Activated T-helper 17 cell treated with anti-CD3 and anti-CD28 coated beads, Interleukin-2, amount 50 U/mL, for 72 hours (primary cell): Measurements from ENCODE around the gene CRELD2. TPM values are rescaled to one million over a fixed set of nuclear protein-coding genes. Genes with fewer than 3 reads are reported as not detected.
A peak's percentile ranks its signal among the peaks of the same experiment; 100 is the strongest.

ENCODE experiments used
- ATAC-seq: fragments of 150-1000 bp; cut with Tn5 transposase; replicated peaks from 2 replicates; pipeline ENCODE4 v1.10.0; 2021; ENCODE audit warnings: mild to moderate bottlenecking, moderate library complexity
- H3K27ac Mint-ChIP-seq: one replicate; pipeline ENCODE4 v1.8.0; 2022; ENCODE audit warnings: mixed read lengths
- H3K27me3 Mint-ChIP-seq: one replicate; pipeline ENCODE4 v1.8.0; 2022; ENCODE audit warnings: mixed read lengths
- H3K36me3 Mint-ChIP-seq: one replicate; pipeline ENCODE4 v1.8.0; 2022; ENCODE audit warnings: low read depth, mild to moderate bottlenecking, mixed read lengths
- H3K4me1 Mint-ChIP-seq: one replicate; pipeline ENCODE4 v1.8.0; 2022; ENCODE audit warnings: mixed read lengths
- H3K4me3 Mint-ChIP-seq: one replicate; pipeline ENCODE4 v1.8.0; 2022; ENCODE audit warnings: mild to moderate bottlenecking, mixed read lengths
- H3K9me3 Mint-ChIP-seq: one replicate; pipeline ENCODE4 v1.8.0; 2022; ENCODE audit warnings: mixed read lengths
- total RNA-seq, 2 donors: library from RNA; stranded (reverse); gene quantifications; one replicate each; pipeline ENCODE4 v1.2.3, GENCODE V29; 2022

CRELD2 gene
- total RNA-seq, 2 donors from 2014 or later, result 22.7 to 38.6 TPM

GRCh38 chr22:49883294-49883640, 35.2 kb upstream of the CRELD2 start:
- Mint-ChIP-seq H3K9me3 (no peaks in the 10 kb centered on the region), H3K27me3 (no peaks in the 10 kb centered on the region), H3K27ac (peak overlapping the region; percentile 58), H3K36me3 (peaks cover 58% of the 10 kb centered on the region), H3K4me1 (peaks cover 14% of the 10 kb centered on the region), H3K4me3 (no peak overlapping the region)
- no peak for ATAC-seq

- Mint-ChIP-seq H3K4me3 (no peak overlapping the region), H3K27ac (no peak overlapping the region), H3K36me3 (peaks cover 60% of the 10 kb centered on the region), H3K9me3 (no peaks in the 10 kb centered on the region), H3K27me3 (no peaks in the 10 kb centered on the region), H3K4me1 (peaks cover 14% of the 10 kb centered on the region)
- no peak for ATAC-seq
Observed at GRCh38 chr22:49884075-49884474, 34.4 kb upstream of the CRELD2 start.

GRCh38 chr22:49884503-49885260, 33.8 kb upstream of the CRELD2 start:
- no peak overlapping the region for H3K4me3 Mint-ChIP-seq
- H3K27me3 Mint-ChIP-seq, result no peaks in the 10 kb centered on the region
- H3K9me3 Mint-ChIP-seq, result no peaks in the 10 kb centered on the region
- H3K4me1 Mint-ChIP-seq, result peaks cover 14% of the 10 kb centered on the region
- peaks cover 66% of the 10 kb centered on the region for H3K36me3 Mint-ChIP-seq
- ATAC-seq, result no peak
- no peak overlapping the region for H3K27ac Mint-ChIP-seq

GRCh38 chr22:49885281-49885680, 33.2 kb upstream of the CRELD2 start:
- Mint-ChIP-seq H3K4me1 (peaks cover 9% of the 10 kb centered on the region), H3K27me3 (no peaks in the 10 kb centered on the region), H3K36me3 (peaks cover 72% of the 10 kb centered on the region), H3K27ac (no peak overlapping the region), H3K4me3 (no peak overlapping the region), H3K9me3 (no peaks in the 10 kb centered on the region)
- no peak for ATAC-seq

- Mint-ChIP-seq H3K4me3 (no peak overlapping the region), H3K9me3 (no peaks in the 10 kb centered on the region), H3K36me3 (peaks cover 78% of the 10 kb centered on the region), H3K4me1 (peaks cover 5% of the 10 kb centered on the region), H3K27me3 (no peaks in the 10 kb centered on the region), H3K27ac (no peak overlapping the region)
- ATAC-seq, result no peak
Observed at GRCh38 chr22:49885881-49886280, 32.6 kb upstream of the CRELD2 start.

GRCh38 chr22:49886346-49887063, 31.9 kb upstream of the CRELD2 start:
- Mint-ChIP-seq H3K4me1 (peaks cover 9% of the 10 kb centered on the region), H3K27me3 (no peaks in the 10 kb centered on the region), H3K9me3 (no peaks in the 10 kb centered on the region), H3K36me3 (peaks cover 85% of the 10 kb centered on the region), H3K27ac (no peak overlapping the region), H3K4me3 (no peak overlapping the region)
- ATAC-seq, result no peak

GRCh38 chr22:49887064-49887451, 31.4 kb upstream of the CRELD2 start:
- Mint-ChIP-seq H3K27me3 (no peaks in the 10 kb centered on the region), H3K4me3 (no peak overlapping the region), H3K27ac (no peak overlapping the region), H3K36me3 (peaks cover 87% of the 10 kb centered on the region), H3K4me1 (peaks cover 10% of the 10 kb centered on the region), H3K9me3 (no peaks in the 10 kb centered on the region)
- no peak for ATAC-seq

- Mint-ChIP-seq H3K36me3 (peaks cover 93% of the 10 kb centered on the region), H3K27me3 (no peaks in the 10 kb centered on the region), H3K9me3 (no peaks in the 10 kb centered on the region), H3K4me1 (peaks cover 6% of the 10 kb centered on the region), H3K4me3 (no peak overlapping the region), H3K27ac (no peak overlapping the region)
- no peak for ATAC-seq
Observed at GRCh38 chr22:49887702-49888101, 30.7 kb upstream of the CRELD2 start.

GRCh38 chr22:49889071-49889470, 29.4 kb upstream of the CRELD2 start:
- ATAC-seq, result no peak
- H3K27ac Mint-ChIP-seq, result no peak overlapping the region
- no peak overlapping the region for H3K4me3 Mint-ChIP-seq
- peaks cover 87% of the 10 kb centered on the region for H3K36me3 Mint-ChIP-seq
- peaks cover 6% of the 10 kb centered on the region for H3K4me1 Mint-ChIP-seq
- no peaks in the 10 kb centered on the region for H3K27me3 Mint-ChIP-seq
- no peaks in the 10 kb centered on the region for H3K9me3 Mint-ChIP-seq

- Mint-ChIP-seq H3K4me1 (peaks cover 9% of the 10 kb centered on the region), H3K4me3 (no peak overlapping the region), H3K27me3 (no peaks in the 10 kb centered on the region), H3K9me3 (no peaks in the 10 kb centered on the region), H3K36me3 (peaks cover 71% of the 10 kb centered on the region), H3K27ac (no peak overlapping the region)
- no peak for ATAC-seq
Observed at GRCh38 chr22:49892226-49892899, 26.1 kb upstream of the CRELD2 start.

- peaks cover 65% of the 10 kb centered on the region for H3K36me3 Mint-ChIP-seq
- no peak for ATAC-seq
- H3K4me3 Mint-ChIP-seq, result no peak overlapping the region
- H3K4me1 Mint-ChIP-seq, result peaks cover 9% of the 10 kb centered on the region
- no peak overlapping the region for H3K27ac Mint-ChIP-seq
- H3K9me3 Mint-ChIP-seq, result no peaks in the 10 kb centered on the region
- no peaks in the 10 kb centered on the region for H3K27me3 Mint-ChIP-seq
Observed at GRCh38 chr22:49893025-49893424, 25.4 kb upstream of the CRELD2 start.

- no peak for ATAC-seq
- Mint-ChIP-seq H3K27me3 (no peaks in the 10 kb centered on the region), H3K36me3 (peaks cover 50% of the 10 kb centered on the region), H3K4me1 (peaks cover 9% of the 10 kb centered on the region), H3K27ac (peak overlapping the region; percentile 58), H3K4me3 (no peak overlapping the region), H3K9me3 (no peaks in the 10 kb centered on the region)
Observed at GRCh38 chr22:49894322-49895054, 23.9 kb upstream of the CRELD2 start.

GRCh38 chr22:49896201-49896600, 22.2 kb upstream of the CRELD2 start:
- no peak overlapping the region for H3K4me3 Mint-ChIP-seq
- ATAC-seq, result no peak

GRCh38 chr22:49897015-49897684, 21.3 kb upstream of the CRELD2 start:
- Mint-ChIP-seq H3K27me3 (no peaks in the 10 kb centered on the region), H3K27ac (no peak overlapping the region)
- ATAC-seq, result no peak

More at GRCh38 chr22:49896201-49896600, 22.2 kb upstream of the CRELD2 start:
- Mint-ChIP-seq H3K27ac (peak overlapping the region; percentile 50), H3K9me3 (no peaks in the 10 kb centered on the region), H3K4me1 (peaks cover 11% of the 10 kb centered on the region), H3K27me3 (no peaks in the 10 kb centered on the region), H3K36me3 (peaks cover 46% of the 10 kb centered on the region)

More at GRCh38 chr22:49897015-49897684, 21.3 kb upstream of the CRELD2 start:
- H3K4me3 Mint-ChIP-seq, result no peak overlapping the region
- H3K9me3 Mint-ChIP-seq, result no peaks in the 10 kb centered on the region
- H3K4me1 Mint-ChIP-seq, result peaks cover 11% of the 10 kb centered on the region
- H3K36me3 Mint-ChIP-seq, result peaks cover 44% of the 10 kb centered on the region
